ENCODE data around the gene GAD1.

GAD1 gene

DNA sequence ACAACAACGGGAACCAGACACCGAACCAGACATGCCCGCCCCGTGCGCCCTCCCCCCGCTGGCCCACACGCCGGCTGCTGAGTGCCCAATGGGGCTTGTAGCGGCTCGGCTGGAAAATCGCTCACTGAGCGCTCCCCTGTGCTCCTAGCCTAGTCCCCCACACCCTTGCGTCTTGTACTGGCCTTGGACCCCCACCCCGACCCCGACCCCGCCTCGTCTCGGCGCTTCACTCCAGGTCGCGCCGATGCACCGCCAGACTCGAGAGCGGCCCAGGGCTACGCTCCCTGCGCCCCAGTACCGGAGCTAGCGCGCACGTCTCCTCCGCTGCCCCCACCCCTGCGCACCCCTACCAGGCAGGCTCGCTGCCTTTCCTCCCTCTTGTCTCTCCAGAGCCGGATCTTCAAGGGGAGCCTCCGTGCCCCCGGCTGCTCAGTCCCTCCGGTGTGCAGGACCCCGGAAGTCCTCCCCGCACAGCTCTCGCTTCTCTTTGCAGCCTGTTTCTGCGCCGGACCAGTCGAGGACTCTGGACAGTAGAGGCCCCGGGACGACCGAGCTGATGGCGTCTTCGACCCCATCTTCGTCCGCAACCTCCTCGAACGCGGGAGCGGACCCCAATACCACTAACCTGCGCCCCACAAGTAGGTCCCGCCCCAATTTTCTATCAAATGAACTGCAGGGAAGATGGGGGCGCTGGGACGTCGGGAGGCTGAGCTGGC is 1.5 kb downstream of the GAD1 start:
- DNase-seq: peak; percentile 31

- DNase-seq: no peak
These were observed 2.2 kb downstream of the GAD1 start for GRCh38 chr2:170818752-170819470.

- no peak for DNase-seq
These were observed 3.3 kb downstream of the GAD1 start for GRCh38 chr2:170819680-170820664.

- peak; percentile 60 for DNase-seq
These were observed 4.3 kb downstream of the GAD1 start for GRCh38 chr2:170820757-170821530.

DNA sequence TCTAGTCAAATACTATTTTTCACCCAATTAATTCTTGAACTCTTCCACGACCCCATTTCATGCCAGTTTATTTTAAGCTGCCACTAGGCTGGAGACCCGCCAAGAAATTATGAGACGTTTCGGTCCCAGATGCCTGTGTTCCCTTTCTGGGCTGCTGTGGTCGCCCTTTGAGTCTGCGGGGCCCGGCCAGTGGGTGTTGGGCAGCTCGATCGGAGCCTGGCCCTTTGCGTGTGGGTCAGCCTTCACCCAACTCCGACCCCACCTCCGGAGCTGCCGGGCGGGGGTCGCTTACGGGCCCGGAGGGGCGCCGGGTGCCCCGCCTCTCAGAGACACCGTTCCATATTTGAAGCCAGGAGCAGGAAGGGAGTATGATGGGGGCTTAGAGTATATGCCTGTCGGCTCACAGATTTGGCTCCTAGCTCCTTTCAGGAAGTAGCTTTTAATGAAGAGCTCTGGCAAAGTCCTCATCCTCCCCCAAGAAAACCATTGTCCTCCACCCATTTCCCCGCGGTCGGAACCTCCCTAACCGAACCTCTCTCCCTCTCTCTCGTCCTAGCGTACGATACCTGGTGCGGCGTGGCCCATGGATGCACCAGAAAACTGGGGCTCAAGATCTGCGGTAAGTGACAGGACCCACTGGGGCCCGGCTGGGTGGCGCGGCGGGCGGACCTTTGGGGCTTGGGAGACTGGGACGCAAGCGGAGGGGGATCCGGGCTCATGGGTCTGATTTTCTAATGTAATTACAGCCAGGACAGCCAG is 5.0 kb downstream of the GAD1 start:
- DNase-seq: no peak

DNA sequence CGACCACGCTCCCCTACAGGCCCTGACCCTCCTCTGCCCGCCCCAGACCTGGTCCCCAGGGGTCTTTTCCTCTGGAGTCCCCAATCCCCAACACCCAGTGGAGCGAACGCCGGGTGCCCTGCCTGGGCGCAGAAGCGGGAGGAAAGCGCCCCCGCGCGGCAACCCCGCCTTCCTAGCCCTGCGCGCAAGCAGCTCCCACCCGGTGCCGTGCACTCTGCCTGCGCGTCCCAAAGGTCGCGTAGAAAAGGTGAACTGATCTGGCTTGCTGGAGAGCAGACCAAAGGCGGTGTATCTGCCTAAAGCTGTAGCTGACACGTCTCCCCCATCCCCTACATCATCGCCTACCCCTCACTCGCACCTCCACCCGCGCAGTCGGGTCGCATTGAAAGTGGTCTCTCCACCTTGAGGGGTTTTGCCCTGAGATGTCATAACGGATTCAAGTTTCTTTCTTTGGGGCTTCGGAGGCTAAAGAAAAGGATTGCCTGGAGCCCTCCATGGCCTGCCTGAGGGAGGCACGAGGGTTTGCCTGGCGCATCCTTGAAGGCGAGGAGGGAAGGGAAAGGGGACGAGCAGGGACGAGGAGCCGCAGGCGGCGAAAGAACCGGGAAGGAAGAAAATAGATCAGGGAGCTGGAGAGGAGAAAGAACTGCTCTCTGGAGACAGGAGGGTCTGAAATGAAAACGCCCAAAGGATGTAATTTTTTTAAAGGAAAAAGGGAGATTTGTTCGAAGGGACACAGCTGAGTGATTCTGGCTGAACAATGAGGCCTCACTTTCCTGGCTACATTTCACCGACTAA is 5.8 kb downstream of the GAD1 start:
- DNase-seq: peak; percentile 62

- DNase-seq: no peak
These were observed 6.6 kb downstream of the GAD1 start for GRCh38 chr2:170823088-170823897.

- no peak for DNase-seq
These were observed 7.2 kb downstream of the GAD1 start for GRCh38 chr2:170823898-170824215.

DNA sequence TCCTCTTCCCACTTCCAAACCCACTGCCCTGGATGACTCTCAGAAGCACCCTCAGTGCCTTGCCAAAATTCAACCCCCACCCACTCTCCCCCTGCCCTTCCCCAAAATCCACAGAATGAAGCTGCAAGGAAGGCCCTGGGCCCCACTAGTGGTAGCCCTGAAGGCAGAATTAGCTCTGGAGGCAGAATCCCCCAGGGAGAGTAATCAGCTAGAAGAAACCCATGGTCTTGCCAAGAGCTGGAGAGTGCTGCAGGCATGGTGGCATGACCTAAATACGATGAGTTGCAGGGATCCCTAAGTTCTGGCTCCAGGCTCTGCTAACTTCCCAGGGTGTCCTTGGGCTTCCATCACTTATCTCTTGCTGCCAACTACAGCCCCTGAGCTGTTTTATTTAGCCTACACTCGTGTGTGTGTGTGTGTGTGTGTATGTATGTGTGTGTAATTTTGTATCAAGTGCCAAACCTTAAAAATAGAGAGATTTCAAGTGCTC is 7.9 kb downstream of the GAD1 start:
- no peak for DNase-seq

- no peak for DNase-seq
These were observed 11.3 kb downstream of the GAD1 start for GRCh38 chr2:170827841-170828532.

GRCh38 chr2:170828533-170828916 is 11.8 kb downstream of the GAD1 start:
- no peak for DNase-seq

GRCh38 chr2:170829036-170829435 is 12.3 kb downstream of the GAD1 start:
- DNase-seq: no peak

DNA sequence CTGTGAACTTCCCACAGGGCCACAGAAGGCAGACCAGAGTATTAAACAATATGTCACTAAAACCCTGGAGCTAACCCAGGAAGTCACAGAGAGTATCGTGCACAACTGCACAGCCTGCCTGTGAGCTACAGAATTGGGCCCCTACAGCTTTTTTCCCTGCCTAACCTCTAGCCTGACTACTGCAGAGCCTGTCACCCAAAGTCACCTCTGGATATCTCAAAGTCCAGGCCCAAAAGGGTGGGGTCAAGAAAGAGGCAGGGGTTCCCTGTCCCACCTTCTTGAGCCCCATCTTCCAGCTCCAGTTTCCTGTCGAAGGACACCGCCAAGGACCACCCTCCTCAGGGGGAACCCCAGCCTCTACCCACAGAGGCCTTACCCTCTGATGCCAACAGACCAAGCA is 13.5 kb downstream of the GAD1 start:
- no peak for DNase-seq

- no peak for DNase-seq
These were observed 14.4 kb downstream of the GAD1 start for GRCh38 chr2:170831115-170831514.

- no peak for DNase-seq
These were observed 19.3 kb downstream of the GAD1 start for GRCh38 chr2:170836027-170836426.

- DNase-seq: no peak
These were observed 24.1 kb downstream of the GAD1 start for GRCh38 chr2:170840717-170841210.

DNA sequence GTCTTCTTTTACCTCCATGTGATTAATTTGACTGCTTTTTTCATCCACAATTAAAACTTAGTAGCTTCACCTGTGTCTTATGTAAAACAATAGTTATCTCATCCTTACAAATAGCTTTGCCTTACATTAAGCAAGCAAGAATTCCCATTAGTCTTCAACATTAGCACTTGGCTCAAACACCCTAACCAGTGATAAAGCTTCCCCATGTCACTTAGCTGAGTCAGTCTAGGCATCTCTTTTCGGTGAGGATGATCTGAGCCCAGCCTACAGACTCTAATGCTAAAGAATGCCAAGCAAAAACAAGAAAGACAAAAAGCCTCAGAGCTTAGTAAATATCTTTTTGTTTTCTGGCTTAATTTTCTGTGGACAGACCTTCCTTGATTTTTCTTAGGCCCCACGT is 26.1 kb downstream of the GAD1 start:
- DNase-seq: no peak

DNA sequence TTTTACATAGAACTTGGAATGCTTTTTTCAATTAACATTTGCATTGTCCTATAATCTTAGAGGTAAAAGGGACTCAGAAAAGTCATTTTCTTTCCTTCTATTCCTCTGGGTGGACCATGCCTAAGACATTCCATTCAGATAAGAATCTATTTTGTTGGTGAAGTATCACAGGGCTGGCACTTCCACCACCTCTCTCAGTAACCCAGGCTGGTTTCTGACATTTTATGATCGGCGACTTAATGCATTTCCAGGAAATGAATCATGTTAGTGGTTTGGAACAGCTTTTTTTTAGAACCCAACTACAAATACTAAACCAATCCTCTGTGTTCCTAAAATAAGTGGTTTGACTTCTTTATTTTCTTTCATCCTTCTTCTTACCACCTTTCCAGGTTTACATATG is 27.0 kb downstream of the GAD1 start:
- DNase-seq: peak; percentile 55

DNA sequence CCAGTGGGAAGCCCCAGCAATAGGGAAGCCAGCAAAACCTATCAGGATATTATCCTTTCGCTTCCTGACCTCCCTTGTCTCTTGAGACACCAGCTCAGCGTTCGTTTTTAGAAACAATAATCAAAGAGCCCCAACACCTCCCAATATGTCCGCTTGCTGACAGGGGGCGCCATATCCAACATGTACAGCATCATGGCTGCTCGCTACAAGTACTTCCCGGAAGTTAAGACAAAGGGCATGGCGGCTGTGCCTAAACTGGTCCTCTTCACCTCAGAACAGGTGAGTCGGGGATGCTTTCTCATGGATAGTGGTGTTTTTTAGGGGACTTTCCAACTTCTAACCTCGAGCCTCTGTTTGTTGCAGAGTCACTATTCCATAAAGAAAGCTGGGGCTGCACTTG is 28.7 kb downstream of the GAD1 start:
- peak; percentile 21 for DNase-seq
